Type B pancreatic cell (in vitro differentiated cells): ENCODE measurements around the gene PCNT. TPM values are rescaled to one million over a fixed set of nuclear protein-coding genes. Genes with fewer than 3 reads are reported as not detected.

Experiments used
- DNase-seq: peaks from one replicate; pipeline ENCODE4 v3.0.0; 2021; ENCODE audit warnings: mixed read lengths; ENCODE audit not compliant: unreplicated experiment; ENCODE audit errors: extremely low spot score
- H3K27ac Mint-ChIP-seq: 2 replicates; pipeline ENCODE4 v1.8.0; 2021; ENCODE audit warnings: mild to moderate bottlenecking, mixed read lengths
- H3K27me3 Mint-ChIP-seq: 2 replicates; pipeline ENCODE4 v1.8.0; 2021; ENCODE audit warnings: mixed read lengths
- H3K36me3 Mint-ChIP-seq: 2 replicates; pipeline ENCODE4 v1.8.0; 2021; ENCODE audit warnings: mixed read lengths
- H3K4me1 Mint-ChIP-seq: one replicate; pipeline ENCODE4 v1.8.0; 2021; ENCODE audit warnings: mixed read lengths; ENCODE audit not compliant: unreplicated experiment
- H3K4me3 Mint-ChIP-seq: 2 replicates; pipeline ENCODE4 v1.8.0; 2021; ENCODE audit warnings: mild to moderate bottlenecking, mixed read lengths
- H3K9me3 Mint-ChIP-seq: 2 replicates; pipeline ENCODE4 v1.8.0; 2021; ENCODE audit warnings: mixed read lengths
- total RNA-seq: library from RNA; stranded (reverse); gene quantifications from 2 replicates; pipeline ENCODE4 v1.2.1, GENCODE V29; 2021; ENCODE audit warnings: low replicate concordance
- TF ChIP-seq, protein P1 (sequence below): fragments of 200-600 bp; sonication (generic); conservative IDR thresholded peaks from 2 replicates; pipeline ENCODE4 v1.5.0; 2021; ENCODE audit warnings: antibody characterized with exemption, mild to moderate bottlenecking

Gene PCNT
- total RNA-seq, 1 donor from 2014 or later = 50.3 TPM

GRCh38 chr21:46474382-46474781 lies 150.4 kb downstream of the PCNT start:
- TF ChIP-seq, protein P1, sequence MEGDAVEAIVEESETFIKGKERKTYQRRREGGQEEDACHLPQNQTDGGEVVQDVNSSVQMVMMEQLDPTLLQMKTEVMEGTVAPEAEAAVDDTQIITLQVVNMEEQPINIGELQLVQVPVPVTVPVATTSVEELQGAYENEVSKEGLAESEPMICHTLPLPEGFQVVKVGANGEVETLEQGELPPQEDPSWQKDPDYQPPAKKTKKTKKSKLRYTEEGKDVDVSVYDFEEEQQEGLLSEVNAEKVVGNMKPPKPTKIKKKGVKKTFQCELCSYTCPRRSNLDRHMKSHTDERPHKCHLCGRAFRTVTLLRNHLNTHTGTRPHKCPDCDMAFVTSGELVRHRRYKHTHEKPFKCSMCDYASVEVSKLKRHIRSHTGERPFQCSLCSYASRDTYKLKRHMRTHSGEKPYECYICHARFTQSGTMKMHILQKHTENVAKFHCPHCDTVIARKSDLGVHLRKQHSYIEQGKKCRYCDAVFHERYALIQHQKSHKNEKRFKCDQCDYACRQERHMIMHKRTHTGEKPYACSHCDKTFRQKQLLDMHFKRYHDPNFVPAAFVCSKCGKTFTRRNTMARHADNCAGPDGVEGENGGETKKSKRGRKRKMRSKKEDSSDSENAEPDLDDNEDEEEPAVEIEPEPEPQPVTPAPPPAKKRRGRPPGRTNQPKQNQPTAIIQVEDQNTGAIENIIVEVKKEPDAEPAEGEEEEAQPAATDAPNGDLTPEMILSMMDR = no peak
- peaks cover 4% of the 10 kb centered on the region for H3K9me3 Mint-ChIP-seq
- H3K36me3 Mint-ChIP-seq = peaks cover 23% of the 10 kb centered on the region
- peaks cover 5% of the 10 kb centered on the region for H3K4me1 Mint-ChIP-seq
- no peak overlapping the region for H3K4me3 Mint-ChIP-seq
- H3K27me3 Mint-ChIP-seq = no peaks in the 10 kb centered on the region
- no peak for DNase-seq
- H3K27ac Mint-ChIP-seq = no peak overlapping the region

- Mint-ChIP-seq H3K36me3 (peaks cover 27% of the 10 kb centered on the region), H3K27ac (no peak overlapping the region), H3K4me3 (no peak overlapping the region), H3K27me3 (no peaks in the 10 kb centered on the region), H3K4me1 (peaks cover 5% of the 10 kb centered on the region), H3K9me3 (peaks cover 4% of the 10 kb centered on the region)
- DNase-seq = no peak
- TF ChIP-seq, protein P1 = no peak
Measured at GRCh38 chr21:46475296-46475695, 151.3 kb downstream of the PCNT start.

DNA sequence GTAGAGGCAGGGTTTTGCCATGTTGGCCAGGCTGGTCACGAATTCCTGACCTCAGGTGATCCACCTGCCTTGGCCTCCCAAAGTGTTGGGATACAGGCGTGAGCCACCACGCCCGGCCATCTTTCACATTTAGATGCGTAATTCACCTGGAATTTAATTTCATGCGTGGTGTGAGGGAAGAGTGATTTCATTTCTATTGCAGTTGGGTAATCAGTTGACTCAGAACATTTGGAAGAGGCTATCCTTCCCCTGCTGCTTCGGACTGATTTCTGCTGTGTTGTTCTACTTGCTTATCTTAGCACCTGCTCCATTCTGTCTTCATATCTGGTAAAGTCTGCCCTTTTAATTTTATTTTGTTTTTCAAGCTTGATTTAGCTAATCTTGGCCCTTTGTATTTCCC lies 153.8 kb downstream of the PCNT start:
- H3K27ac Mint-ChIP-seq = no peak overlapping the region
- peaks cover 32% of the 10 kb centered on the region for H3K36me3 Mint-ChIP-seq
- TF ChIP-seq, protein P1 = no peak

GRCh38 chr21:46478910-46479309 lies 155.0 kb downstream of the PCNT start:
- Mint-ChIP-seq H3K9me3 (peaks cover 4% of the 10 kb centered on the region), H3K27me3 (no peaks in the 10 kb centered on the region), H3K36me3 (peaks cover 32% of the 10 kb centered on the region), H3K4me3 (no peak overlapping the region), H3K4me1 (no peaks in the 10 kb centered on the region), H3K27ac (no peak overlapping the region)
- TF ChIP-seq, protein P1 = no peak
- DNase-seq = no peak

More for the DNA sequence above, 153.8 kb downstream of the PCNT start:
- Mint-ChIP-seq H3K9me3 (peaks cover 4% of the 10 kb centered on the region), H3K4me1 (no peaks in the 10 kb centered on the region), H3K27me3 (no peaks in the 10 kb centered on the region), H3K4me3 (no peak overlapping the region)
- DNase-seq = no peak

GRCh38 chr21:46480466-46480865 lies 156.5 kb downstream of the PCNT start:
- H3K4me1 Mint-ChIP-seq = peaks cover 5% of the 10 kb centered on the region
- no peak overlapping the region for H3K27ac Mint-ChIP-seq
- no peak for DNase-seq
- no peak overlapping the region for H3K4me3 Mint-ChIP-seq
- H3K9me3 Mint-ChIP-seq = peaks cover 4% of the 10 kb centered on the region
- no peaks in the 10 kb centered on the region for H3K27me3 Mint-ChIP-seq
- peaks cover 33% of the 10 kb centered on the region for H3K36me3 Mint-ChIP-seq
- TF ChIP-seq, protein P1 = no peak
